Loucy (cell line): ENCODE results near the gene PCDHGA3.
"Not testable (repeated sequence)": the region's sequence is repeated elsewhere in the genome, so short reads cannot be mapped to it uniquely, and the experiment has no call there.

Experiments
- H2AFZ ChIP-seq: fragments of 200-600 bp; sonication (generic); 2 replicates; pipeline ENCODE4 v1.6.0; 2016; ENCODE audit warnings: antibody characterized with exemption, mild to moderate bottlenecking, low read length, moderate library complexity
- H3F3A ChIP-seq: fragments of 200-600 bp; 2 replicates; pipeline ENCODE4 v1.6.0; 2016; ENCODE audit warnings: antibody characterized with exemption, low read depth, mild to moderate bottlenecking
- H3K27me3 ChIP-seq: fragments of 200-600 bp; sonication (generic); 2 replicates; pipeline ENCODE4 v1.6.1; 2014; ENCODE audit warnings: low read length, mild to moderate bottlenecking; ENCODE audit not compliant: insufficient read depth, poor library complexity, severe bottlenecking
- H3K36me3 ChIP-seq: fragments of 200-600 bp; sonication (generic); 2 replicates; pipeline ENCODE4 v1.6.1; 2016; ENCODE audit warnings: low read length; ENCODE audit not compliant: insufficient read depth
- H3K4me1 ChIP-seq: fragments of 200-600 bp; sonication (generic); 2 replicates; pipeline ENCODE4 v1.5.1; 2014; ENCODE audit warnings: low read length, mild to moderate bottlenecking; ENCODE audit not compliant: insufficient read depth, poor library complexity, severe bottlenecking
- H3K4me2 ChIP-seq: fragments of 200-600 bp; sonication (generic); 2 replicates; pipeline ENCODE4 v1.6.0; 2014; ENCODE audit warnings: antibody characterized with exemption, low read length, low read depth, mild to moderate bottlenecking; ENCODE audit not compliant: poor library complexity, severe bottlenecking
- H3K4me3 ChIP-seq: fragments of 200-600 bp; sonication (generic); 2 replicates; pipeline ENCODE4 v1.5.1; 2014; ENCODE audit warnings: low read length, mild to moderate bottlenecking, mixed read lengths; ENCODE audit not compliant: poor library complexity, severe bottlenecking
- H3K79me2 ChIP-seq: fragments of 200-600 bp; sonication (generic); 2 replicates; pipeline ENCODE4 v1.6.1; 2014; ENCODE audit warnings: low read length; ENCODE audit not compliant: insufficient read depth
- H3K9ac ChIP-seq: fragments of 200-600 bp; sonication (generic); 2 replicates; pipeline ENCODE4 v1.6.0; 2014; ENCODE audit warnings: mild to moderate bottlenecking, low read depth, low read length, moderate library complexity; ENCODE audit not compliant: poor library complexity, severe bottlenecking
- H3K9me2 ChIP-seq: fragments of 200-600 bp; sonication (generic); replicated peaks from 2 replicates; pipeline ENCODE4 v1.6.1; 2016; ENCODE audit warnings: low read depth, low read length, mixed read lengths
- H3K9me3 ChIP-seq: fragments of 200-600 bp; sonication (generic); 2 replicates; pipeline ENCODE4 v1.6.1; 2014; ENCODE audit warnings: mild to moderate bottlenecking, antibody characterized with exemption, low read length, low read depth; ENCODE audit not compliant: insufficient read depth
- H4K20me1 ChIP-seq: fragments of 200-600 bp; sonication (generic); 2 replicates; pipeline ENCODE4 v1.6.0; 2014; ENCODE audit warnings: antibody characterized with exemption, low read length, mild to moderate bottlenecking; ENCODE audit not compliant: insufficient read depth, poor library complexity, severe bottlenecking
- CTCF ChIP-seq: fragments of 200-600 bp; sonication (generic); conservative IDR thresholded peaks from 2 replicates; pipeline ENCODE4 v1.5.1; 2014; ENCODE audit warnings: mild to moderate bottlenecking, antibody characterized with exemption, low read length
- EZH2phosphoT487 ChIP-seq: fragments of 200-600 bp; IDR thresholded peaks from 2 replicates; pipeline ENCODE4 v1.6.1; 2018; ENCODE audit warnings: antibody characterized with exemption, mild to moderate bottlenecking, moderate library complexity, borderline replicate concordance

The PCDHGA3 gene

GRCh38 chr5:141373673-141374317 is 30.2 kb downstream of the PCDHGA3 start, which contains the start of gene PCDHGA6:
Gene PCDHGA6, plus strand, starts transcription at chr5:141373891. Its CDS starts 193 bp downstream, at chr5:141374084.
- no peak within 1 kb of the TSS for H2AFZ ChIP-seq
- no peaks in the 10 kb centered on the region for H3K27me3 ChIP-seq

GRCh38 chr5:141374627-141375026 is 31.0 kb downstream of the PCDHGA3 start:
- H3K36me3 ChIP-seq, result no peaks in the 10 kb centered on the region
- no peaks in the 10 kb centered on the region for H3K79me2 ChIP-seq
- no peaks in the 10 kb centered on the region for H3K4me1 ChIP-seq
- H3K9ac ChIP-seq, result no peak overlapping the region
- peaks cover 2% of the 10 kb centered on the region; the same call in 1 of the 2 replicates for H3K9me3 ChIP-seq
- TF ChIP-seq CTCF (no peak), EZH2phosphoT487 (no peak)
- H3K9me2 ChIP-seq, result no peaks in the 10 kb centered on the region
- no peaks in the 10 kb centered on the region for H3K27me3 ChIP-seq
- no peak overlapping the region for H3K4me3 ChIP-seq
- no peaks in the 10 kb centered on the region for H3F3A ChIP-seq
- no peak overlapping the region for H3K4me2 ChIP-seq
- no peak overlapping the region for H2AFZ ChIP-seq
- no peaks in the 10 kb centered on the region for H4K20me1 ChIP-seq

More at GRCh38 chr5:141373673-141374317, 30.2 kb downstream of the PCDHGA3 start, which contains the start of gene PCDHGA6:
- Histone ChIP-seq H3K4me1 (no peaks in the 10 kb centered on the region), H3K79me2 (no peaks in the 10 kb centered on the region), H3K4me3 (no peak within 1 kb of the TSS), H3K9ac (no peak within 1 kb of the TSS), H3K4me2 (no peak within 1 kb of the TSS), H3K9me2 (no peaks in the 10 kb centered on the region), H3K36me3 (no peaks in the 10 kb centered on the region), H3F3A (no peaks in the 10 kb centered on the region), H3K9me3 (peaks cover 2% of the 10 kb centered on the region; the same call in 1 of the 2 replicates), H4K20me1 (no peaks in the 10 kb centered on the region)
- TF ChIP-seq EZH2phosphoT487, result no peak
- TF ChIP-seq CTCF, result no peak

- not testable (repeated sequence) for H3K79me2 ChIP-seq, H3K9ac ChIP-seq, H3K4me1 ChIP-seq, H3K4me3 ChIP-seq, H3K27me3 ChIP-seq, H2AFZ ChIP-seq, H3K9me2 ChIP-seq, H3K9me3 ChIP-seq, H3K4me2 ChIP-seq, H3F3A ChIP-seq, H4K20me1 ChIP-seq, H3K36me3 ChIP-seq
- TF ChIP-seq CTCF, result 0 out of 2 replicates have a peak, but pooled peaks have one; percentile 18
Measured at GRCh38 chr5:141375444-141376155, 32.0 kb downstream of the PCDHGA3 start.
